ENCODE data around the gene CDH18. TPM values are rescaled to one million over a fixed set of nuclear protein-coding genes. Genes with fewer than 3 reads are reported as not detected.

CDH18 gene
- total RNA-seq, 1 experiment from 2014 or later = 7.0 TPM

DNA sequence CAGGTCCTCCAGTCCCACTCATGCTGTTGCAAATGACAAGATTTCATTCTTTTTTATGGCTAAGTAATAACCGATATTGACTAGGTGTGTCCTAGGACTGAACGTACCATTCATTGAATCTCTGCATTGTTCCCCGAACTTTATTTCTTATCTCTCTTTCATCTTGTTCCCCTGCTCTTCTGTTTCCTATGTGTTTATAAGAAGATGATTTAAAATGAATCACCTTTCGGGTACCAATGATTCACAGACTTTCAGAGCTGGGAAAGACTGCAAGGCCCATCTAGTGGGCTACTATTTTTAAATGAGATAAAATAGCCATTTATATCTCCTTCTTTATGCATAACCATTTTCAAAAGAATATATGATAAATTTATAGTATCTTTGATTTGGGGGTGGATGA is 133.0 kb downstream of the CDH18 start:
- Histone ChIP-seq H3K4me1 (ENCODE audit: control insufficient read depth, insufficient read depth, low read length) (no peaks in the 10 kb centered on the region), H3K27ac (ENCODE audit: low read length) (no peak overlapping the region; the same call in 1 of the 2 replicates), H3K27me3 (ENCODE audit: control insufficient read depth, insufficient read depth, low read length) (no peaks in the 10 kb centered on the region), H3K36me3 (ENCODE audit: control insufficient read depth, insufficient read depth, low read length) (no peaks in the 10 kb centered on the region), H3K4me3 (ENCODE audit: low read depth in 2 of 2, low read length in 2 of 2) (no peak overlapping the region), H3K9me3 (ENCODE audit: control insufficient read depth, insufficient read depth, low read depth, low read length) (no peaks in the 10 kb centered on the region)
- TF ChIP-seq CTCF (IDR thresholded peaks at IDR 0.05) (no peak), REST (IDR thresholded peaks at IDR 0.05; ENCODE audit: insufficient read depth in 1 of 2, low read depth in 2 of 2, low read length in 1 of 2) (no peak), POLR2AphosphoS5 (IDR thresholded peaks at IDR 0.05; ENCODE audit: low read depth, low read length) (no peak), SIN3A (IDR thresholded peaks at IDR 0.05; ENCODE audit: borderline replicate concordance, insufficient read depth, low read depth, low read length) (no peak), TCF7L2 (IDR thresholded peaks at IDR 0.05; ENCODE audit: low read depth, low read length) (no peak)
- ChIA-PET CTCF (no interaction called here), POLR2A (no interaction called here)
- no peak for ATAC-seq
- in situ Hi-C loops (cut with HindIII; ENCODE audit: low pct_unique_long_range_greater_than_20kb, low sequenced_read_pairs) = no loop called here
- intact Hi-C loops (cut with micrococcal nuclease; ENCODE audit: unreplicated experiment) = no loop called here
- no TSS peak for BruUV-seq (replicated peaks)
- no peak for DNase-seq (ENCODE audit: low read depth, low spot score)

DNA sequence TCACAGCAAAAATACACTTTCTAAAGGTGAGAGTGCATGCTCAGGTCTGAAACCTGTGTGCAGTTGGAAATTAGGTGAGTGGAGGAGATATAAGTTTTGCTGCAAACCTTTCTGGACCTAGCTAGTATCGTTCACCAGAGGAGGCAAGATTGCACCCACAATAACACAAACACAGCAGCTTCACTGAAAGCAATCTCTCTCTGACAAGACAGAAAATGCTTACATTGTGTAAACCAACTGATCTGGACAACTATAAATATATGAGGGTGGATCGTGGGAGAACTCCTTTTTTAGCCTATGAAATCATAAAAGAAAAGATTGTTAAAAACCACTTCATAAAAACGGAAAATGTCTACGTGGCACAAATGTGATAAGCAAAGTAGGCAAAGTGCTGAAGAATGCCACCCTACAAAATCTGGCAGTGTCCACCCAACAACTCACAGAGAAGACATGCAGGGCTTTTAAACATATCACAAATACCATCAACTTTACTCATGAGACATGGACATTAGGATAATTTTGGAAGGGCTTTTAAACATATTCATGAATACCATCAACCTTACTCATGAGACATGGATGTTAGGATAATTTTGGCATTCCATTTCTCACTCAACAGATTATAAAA is 134.3 kb downstream of the CDH18 start:
- Histone ChIP-seq H3K36me3 (ENCODE audit: control insufficient read depth, insufficient read depth, low read length) (no peaks in the 10 kb centered on the region), H3K27me3 (ENCODE audit: control insufficient read depth, insufficient read depth, low read length) (no peaks in the 10 kb centered on the region), H3K9me3 (ENCODE audit: control insufficient read depth, insufficient read depth, low read depth, low read length) (no peaks in the 10 kb centered on the region), H3K4me3 (ENCODE audit: low read depth in 2 of 2, low read length in 2 of 2) (no peak overlapping the region), H3K27ac (ENCODE audit: low read length) (no peak overlapping the region), H3K4me1 (ENCODE audit: control insufficient read depth, insufficient read depth, low read length) (no peaks in the 10 kb centered on the region)
- POLR2A ChIA-PET = no interaction called here
- DNase-seq (ENCODE audit: low read depth, low spot score) = peak; percentile 13
- no peak; the same call in 1 of the 2 replicates for ATAC-seq
- TF ChIP-seq REST (IDR thresholded peaks at IDR 0.05; ENCODE audit: insufficient read depth in 1 of 2, low read depth in 2 of 2, low read length in 1 of 2) (no peak), POLR2AphosphoS5 (IDR thresholded peaks at IDR 0.05; ENCODE audit: low read depth, low read length) (no peak), SIN3A (IDR thresholded peaks at IDR 0.05; ENCODE audit: borderline replicate concordance, insufficient read depth, low read depth, low read length) (no peak), CTCF (IDR thresholded peaks at IDR 0.05) (no peak), TCF7L2 (IDR thresholded peaks at IDR 0.05; ENCODE audit: low read depth, low read length) (no peak)
- in situ Hi-C loops (cut with HindIII; ENCODE audit: low pct_unique_long_range_greater_than_20kb, low sequenced_read_pairs) = no loop called here
- intact Hi-C loops (cut with micrococcal nuclease; ENCODE audit: unreplicated experiment) = no loop called here
- no TSS peak for BruUV-seq (replicated peaks)
- CTCF ChIA-PET = no interaction called here

Measured in Panc1 (cell line).